K562 (cell line): ENCODE data around the gene CHURC1. TPM values are rescaled to one million over a fixed set of nuclear protein-coding genes. Genes with fewer than 3 reads are reported as not detected.

ENCODE experiments used
- ATAC-seq: fragments of 200-7000 bp; cut with Tn5 transposase; 3 replicates; pipeline ENCODE4 v1.9.1; 2020; ENCODE audit warnings: moderate library complexity
- BruUV-seq: library from RNA; stranded (reverse); fragments of 400-500 nt; replicated peaks from 2 replicates; lab custom pipeline; 2021; lab: Mats Ljungman, UMichigan
- CTCF ChIA-PET: fragments of 300-600 bp; formaldehyde crosslinking; extraction: SDS; loops from one replicate; lab custom pipeline; 2021; ENCODE audit warnings: low intra/inter-chr PET ratio; lab: Yijun Ruan, JAX
- POLR2A ChIA-PET: fragments of 300-600, 350-650 bp; sonication (Branson Sonifier 250); formaldehyde crosslinking; extraction: SDS; loops from one replicate; lab custom pipeline; 2021; ENCODE audit warnings: antibody characterized with exemption, inconsistent platforms; lab: Yijun Ruan, JAX
- DNase-seq, 4 experiments: peaks; one replicate each; pipeline versions ENCODE4 v3.0.0 to v3.0.0-alpha.2; 2011 to 2018; ENCODE audit warnings: low spot score in 3 of 4, mixed read lengths in 3 of 4; ENCODE audit errors: extremely low read depth in 1 of 4
- FAIRE-seq: peaks from 2 replicates; lab custom pipeline; 2011; peaks lifted over from hg19 to GRCh38; lab: Jason Lieb, UNC
- H2AFZ ChIP-seq: 2 replicates; pipeline ENCODE4 v1.6.0; 2011; ENCODE audit warnings: low read depth, low read length, control low read depth, inconsistent platforms
- H3K27ac ChIP-seq: fragments of 200-600 bp; 3 replicates; pipeline ENCODE4 v1.8.0; 2011; ENCODE audit warnings: low read depth, mild to moderate bottlenecking, control low read depth, inconsistent platforms, low read length, moderate library complexity, mixed read lengths; ENCODE audit errors: extremely low read depth
- H3K27me3 ChIP-seq, 2 experiments: fragments of 300-600 bp in 1 of 2; 2 replicates in 1 of 2; 3 replicates in 1 of 2; pipeline versions ENCODE4 v1.6.0 to v1.8.0; 2011; ENCODE audit warnings: inconsistent platforms in 2 of 2, low read length in 2 of 2, mild to moderate bottlenecking in 1 of 2, mixed read lengths in 1 of 2, moderate library complexity in 1 of 2; ENCODE audit not compliant: control insufficient read depth in 2 of 2, insufficient read depth in 2 of 2
- H3K36me3 ChIP-seq: fragments of 300-600 bp; 3 replicates; pipeline ENCODE4 v1.8.0; 2011; ENCODE audit warnings: mild to moderate bottlenecking, low read length, inconsistent platforms; ENCODE audit not compliant: control insufficient read depth, insufficient read depth
- H3K4me1 ChIP-seq, 2 experiments: fragments of 200-600 bp in 1 of 2; replicated peaks in 1 of 2; 2 replicates in 1 of 2; 3 replicates in 1 of 2; pipeline versions ENCODE4 v1.5.1 to v1.8.0; 2011; ENCODE audit warnings: inconsistent platforms in 2 of 2, low read length in 2 of 2, mild to moderate bottlenecking in 1 of 2, mixed read lengths in 1 of 2, moderate library complexity in 1 of 2; ENCODE audit not compliant: control insufficient read depth in 2 of 2, insufficient read depth in 2 of 2
- H3K4me2 ChIP-seq: 2 replicates; pipeline ENCODE4 v1.6.1; 2011; ENCODE audit warnings: low read length, control low read depth, inconsistent platforms, mixed read lengths; ENCODE audit not compliant: insufficient read depth
- H3K4me3 ChIP-seq: fragments of 200-600 bp; sonication (generic), shearing (Covaris generic); 2 replicates; pipeline ENCODE4 v1.5.1; 2016; ENCODE audit warnings: control low read depth, inconsistent platforms
- H3K79me2 ChIP-seq: fragments of 200-600 bp; 3 replicates; pipeline ENCODE4 v1.8.0; 2011; ENCODE audit warnings: low read length, inconsistent platforms; ENCODE audit not compliant: control insufficient read depth, insufficient read depth
- H3K9ac ChIP-seq, 2 experiments: 2 replicates each; pipeline versions ENCODE4 v1.6.0 to v1.6.1; 2011; ENCODE audit warnings: low read depth in 2 of 2, low read length in 2 of 2, control low read depth in 1 of 2, inconsistent platforms in 1 of 2, mild to moderate bottlenecking in 1 of 2, mixed read lengths in 1 of 2; ENCODE audit not compliant: insufficient read depth in 1 of 2
- H3K9me1 ChIP-seq: one replicate; pipeline ENCODE4 v1.6.0; 2011; ENCODE audit warnings: inconsistent platforms, mild to moderate bottlenecking, low read length, moderate library complexity; ENCODE audit not compliant: control insufficient read depth, insufficient read depth
- H3K9me3 ChIP-seq: replicated peaks from 2 replicates; pipeline ENCODE4 v1.5.1; 2011; ENCODE audit warnings: low read depth, low read length, inconsistent platforms; ENCODE audit not compliant: control insufficient read depth, insufficient read depth
- H4K20me1 ChIP-seq: replicated peaks from 2 replicates; pipeline ENCODE4 v1.6.1; 2011; ENCODE audit warnings: low read length, inconsistent platforms, mixed read lengths; ENCODE audit not compliant: control insufficient read depth, insufficient read depth
- CHAMP1 ChIP-seq: fragments of 450-650 bp; IDR thresholded peaks from 2 replicates; pipeline ENCODE4 v1.6.1; 2016; ENCODE audit warnings: mild to moderate bottlenecking
- HEY1 ChIP-seq: fragments of 250-450 bp; sonication (Bioruptor Pico); IDR thresholded peaks from 2 replicates; pipeline ENCODE4 v1.5.0; 2020; ENCODE audit warnings: mild to moderate bottlenecking, moderate library complexity, borderline replicate concordance
- HMG20A ChIP-seq: fragments of 450-650 bp; formaldehyde crosslinking; conservative IDR thresholded peaks from 2 replicates; pipeline ENCODE4 v1.4.0; 2020; ENCODE audit warnings: mild to moderate bottlenecking, mixed read lengths
- LARP7 ChIP-seq: fragments of 450-650 bp; IDR thresholded peaks from 2 replicates; pipeline ENCODE4 v1.6.1; 2016
- NFE2L1 ChIP-seq: fragments of 450-650 bp; IDR thresholded peaks from 2 replicates; pipeline ENCODE4 v1.6.1; 2016; ENCODE audit warnings: missing genetic modification characterization, low read depth, mild to moderate bottlenecking, missing compliant biosample characterization, moderate library complexity, borderline replicate concordance
- PHB2 ChIP-seq: fragments of 450-650 bp; IDR thresholded peaks from 2 replicates; pipeline ENCODE4 v1.6.1; 2017; ENCODE audit warnings: low read depth
- SREBF2 ChIP-seq: sonication (generic); formaldehyde crosslinking; IDR thresholded peaks from 2 replicates; pipeline ENCODE4 v1.4.0; 2020; ENCODE audit warnings: mild to moderate bottlenecking, missing genetic modification reagents
- TEAD2 ChIP-seq: fragments of 450-650 bp; IDR thresholded peaks from 2 replicates; pipeline ENCODE4 v1.6.1; 2016; ENCODE audit warnings: missing genetic modification characterization, control low read depth, missing compliant biosample characterization
- WGBS: fragments of 100-300 bp; shearing (Covaris generic); methylation state at CpG from one replicate; pipeline ENCODE4 v1.1.6; 2016; ENCODE audit warnings: low coverage, mixed read lengths; ENCODE audit not compliant: insufficient coverage; ENCODE audit errors: missing lambda C conversion rate; 5-methylcytosine and 5-hydroxymethylcytosine counted together
- in situ Hi-C: fragments of 300-500 bp; cut with MboI; formaldehyde crosslinking; loops from 4 replicates; pipeline ENCODE4 v1.15.0; 2018; ENCODE audit warnings: inconsistent platforms, mixed read lengths
- intact Hi-C: fragments of 100-400 bp; cut with micrococcal nuclease; formaldehyde crosslinking; loops from 2 replicates; pipeline ENCODE4 v1.14.2; 2022
- polyA plus RNA-seq, 8 experiments: library from polyadenylated mRNA; depleted of rRNA in 4 of 8; stranded (reverse) in 5 of 8; unstranded in 3 of 8; fragments of >200 nt; fragmentation: Nextera tagmentation in 2 of 8; fragmentation: Illumina TruSeq in 1 of 8; extraction: Ambion mirVana in 2 of 8; extraction: Trizol in 1 of 8; gene quantifications; 2 replicates each; pipeline versions ENCODE4 v1.2.1 to v1.2.3, GENCODE V29; 2011 to 2014; ENCODE audit warnings: inconsistent platforms in 1 of 8, missing spikeins in 1 of 8
- total RNA-seq, 7 experiments: library from RNA; depleted of rRNA in 6 of 7; stranded (reverse); fragments of >200 nt in 6 of 7; fragmentation: Illumina TruSeq in 2 of 7; extraction: Trizol in 2 of 7; gene quantifications; 2 replicates each; pipeline versions ENCODE4 v1.2.1 to v1.2.3, GENCODE V29; 2011 to 2021; ENCODE audit warnings: low replicate concordance in 1 of 7

Gene CHURC1
- total and polyA plus RNA-seq, 9 of the 15 experiments (the other 6 are each of a cell fraction or from before 2014, with no cell fraction given) = 27.3 to 239 (median 45.6) TPM

GRCh38 chr14:64973026-64973442, 58.8 kb downstream of the CHURC1 start:
- Histone ChIP-seq H2AFZ (no peak overlapping the region), H3K27ac (no peak overlapping the region), H3K9me3 (no peaks in the 10 kb centered on the region), H3K4me2 (no peak overlapping the region), H3K27me3 (peaks cover 4 to 37% of the 10 kb centered on the region in 2 experiments; a peak in 3 of 5 replicates), H3K4me3 (no peak overlapping the region), H3K9ac (no peak overlapping the region), H3K79me2 (no peaks in the 10 kb centered on the region), H3K9me1 (no peaks in the 10 kb centered on the region), H3K4me1 (peaks cover 0 to 13% of the 10 kb centered on the region in 2 experiments; a peak in 2 of 5 replicates), H3K36me3 (no peaks in the 10 kb centered on the region), H4K20me1 (no peaks in the 10 kb centered on the region)
- no TSS peak for BruUV-seq
- in situ Hi-C loops (no loop called here), intact Hi-C loops (no loop called here)
- no peak for DNase-seq
- CTCF ChIA-PET = no interaction called here
- ATAC-seq = no peak
- no peak for TF ChIP-seq CHAMP1
- TF ChIP-seq PHB2 = no peak
- TF ChIP-seq LARP7 = no peak
- TF ChIP-seq NFE2L1 (tag) = no peak
- no peak for TF ChIP-seq TEAD2 (tag)
- no peak for TF ChIP-seq HEY1 (CRISPR knock-in tag)
- TF ChIP-seq HMG20A (CRISPR knock-in tag) = no peak
- TF ChIP-seq SREBF2 (CRISPR knock-in tag) = no peak
- FAIRE-seq = no peak
- 30% methylated on average over 6 of the region's 8 CpGs for WGBS
- POLR2A ChIA-PET = no interaction called here
